Activated T-cell treated with anti-CD3 and anti-CD28 coated beads for 24 hours (primary cell): ENCODE data around the gene MYO19.
A peak's percentile ranks its signal among the peaks of the same experiment; 100 is the strongest.
"Not testable (repeated sequence)": the region's sequence is repeated elsewhere in the genome, so short reads cannot be mapped to it uniquely, and the experiment has no call there.

Source experiments
- DNase-seq: peaks from one replicate; pipeline ENCODE4 v3.0.0-alpha.2; 2020; ENCODE audit warnings: low read depth

Gene MYO19

DNA sequence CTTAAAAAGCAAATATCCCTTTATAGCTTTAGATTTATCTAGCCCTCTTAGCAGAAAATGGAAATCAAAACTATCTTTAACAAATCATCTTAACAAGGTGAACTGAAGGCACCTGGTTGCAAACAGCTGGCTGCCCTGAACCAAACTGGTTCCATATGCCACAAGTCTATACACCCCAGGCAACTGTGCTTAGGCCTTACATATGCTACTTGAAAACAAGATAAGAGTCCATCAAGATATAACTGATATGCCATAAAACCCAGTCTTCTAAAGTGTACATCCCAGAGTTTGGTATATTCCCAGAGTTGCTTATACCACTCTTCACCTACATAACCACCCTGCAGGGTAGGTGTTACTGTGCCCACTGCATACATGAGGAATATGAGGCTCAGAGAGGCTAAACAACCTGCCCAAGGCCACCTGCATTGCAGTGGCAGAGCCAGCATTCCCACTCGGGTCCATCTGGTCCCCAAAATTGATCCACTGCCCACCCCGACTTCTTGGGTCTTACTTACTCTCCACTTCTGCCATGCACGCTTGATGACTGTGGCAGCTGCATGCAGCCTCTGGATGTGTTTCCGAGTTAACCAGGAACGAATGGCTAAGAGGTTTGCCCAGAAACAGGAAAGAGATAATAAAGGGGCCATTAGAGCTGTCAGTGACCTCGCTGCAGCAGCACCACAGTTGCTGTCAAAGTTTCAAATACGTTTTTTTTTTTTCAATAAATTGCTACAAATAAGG, 35.9 kb downstream of the MYO19 start:
- no peak for DNase-seq

DNA sequence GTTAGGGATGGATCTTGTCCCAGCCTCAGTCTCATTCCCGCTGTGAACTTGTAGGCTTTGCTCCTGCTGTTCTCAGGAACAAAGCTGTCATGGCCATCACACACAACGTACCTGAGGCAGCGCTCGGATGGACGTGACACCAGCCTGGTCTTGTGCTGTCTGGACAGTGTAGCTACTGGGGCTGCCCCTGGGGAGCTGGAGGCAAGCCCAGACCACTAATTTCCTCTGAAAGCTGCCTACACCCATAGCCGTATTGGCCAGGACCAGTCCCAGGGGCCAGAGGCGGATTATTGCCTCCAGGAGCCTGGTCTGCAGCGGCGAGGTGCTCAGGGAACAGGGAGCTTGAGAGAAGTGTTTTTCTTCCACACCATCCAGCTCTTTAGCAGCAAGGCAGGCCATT, 36.5 kb downstream of the MYO19 start:
- no peak for DNase-seq

DNA sequence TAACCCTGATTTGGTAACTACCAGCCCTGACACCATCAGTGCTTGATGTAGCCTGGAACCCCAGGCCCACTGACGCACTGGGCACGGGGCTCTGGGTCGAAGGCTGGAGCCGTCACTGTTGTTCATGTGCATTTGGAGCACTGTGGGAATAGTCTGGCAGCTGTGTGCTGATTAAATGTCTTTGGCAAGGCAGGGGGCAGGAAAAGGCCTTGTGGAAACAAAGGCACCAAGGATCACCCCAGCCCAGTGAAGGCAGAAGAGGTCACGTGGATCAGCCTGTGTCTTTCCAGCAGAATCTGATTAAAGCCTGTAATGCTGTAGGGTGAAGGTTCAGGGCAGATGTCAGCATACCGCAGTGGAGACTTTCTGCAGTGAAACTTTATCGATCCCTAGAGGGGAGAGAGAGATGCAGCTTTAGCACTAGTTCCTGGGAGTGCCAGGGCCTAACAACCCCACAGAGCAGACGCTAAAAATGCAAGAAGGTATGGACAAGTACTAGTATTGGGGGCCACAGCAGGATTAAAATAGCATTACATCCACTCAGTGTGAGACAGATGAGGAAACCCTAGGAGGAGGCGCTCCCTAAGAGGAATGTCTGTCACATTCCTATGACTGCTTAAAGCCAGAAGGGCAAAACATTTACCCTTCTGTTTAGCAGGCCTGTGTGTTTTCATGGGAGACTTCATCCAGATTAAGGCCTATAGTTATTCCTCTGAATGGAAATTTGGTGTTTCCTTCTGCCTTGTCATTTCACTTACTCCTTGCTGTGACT, 38.5 kb downstream of the MYO19 start:
- DNase-seq = no peak

DNA sequence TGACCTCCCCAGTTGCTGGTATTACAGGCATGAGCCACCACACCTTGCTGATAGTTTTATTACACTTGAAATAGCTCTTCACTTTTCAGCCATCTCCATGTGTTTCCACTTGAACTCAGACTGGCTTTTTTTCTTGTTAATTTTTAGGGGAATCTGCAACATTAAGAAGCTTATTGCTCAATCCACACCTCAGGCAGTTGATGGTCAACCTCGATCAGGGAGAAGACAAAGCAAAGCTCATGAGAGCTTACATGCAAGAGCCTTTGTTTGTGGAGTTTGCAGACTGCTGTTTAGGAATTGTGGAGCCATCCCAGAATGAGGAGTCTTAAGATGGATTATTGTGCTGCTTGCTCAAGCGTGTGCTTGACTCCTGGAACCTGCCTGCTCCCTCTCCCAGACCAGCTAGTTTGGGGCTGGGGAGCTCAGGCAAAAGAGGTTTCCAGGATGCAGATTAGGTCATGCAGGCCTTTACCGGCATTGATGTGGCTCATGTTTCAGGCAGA, 39.5 kb downstream of the MYO19 start:
- DNase-seq = no peak

DNA sequence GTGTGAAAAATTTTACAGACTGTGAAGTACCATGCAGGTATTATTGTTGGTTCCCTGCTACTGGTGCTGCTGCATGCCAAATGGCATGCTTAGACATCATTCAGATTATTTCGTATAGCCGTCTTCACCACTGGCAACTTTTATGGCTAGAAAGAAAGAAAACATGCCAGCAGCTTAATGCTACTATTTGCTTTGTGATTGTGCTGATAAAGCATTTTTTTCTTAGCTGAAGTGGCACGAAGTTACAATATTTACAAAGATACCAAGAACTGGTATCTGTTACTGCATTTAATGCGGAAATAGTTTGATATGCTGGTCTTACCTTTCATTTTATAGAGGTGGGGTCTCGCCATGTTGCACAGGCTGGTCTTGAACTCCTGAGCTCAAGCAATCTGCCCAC, 40.0 kb downstream of the MYO19 start:
- no peak for DNase-seq

DNA sequence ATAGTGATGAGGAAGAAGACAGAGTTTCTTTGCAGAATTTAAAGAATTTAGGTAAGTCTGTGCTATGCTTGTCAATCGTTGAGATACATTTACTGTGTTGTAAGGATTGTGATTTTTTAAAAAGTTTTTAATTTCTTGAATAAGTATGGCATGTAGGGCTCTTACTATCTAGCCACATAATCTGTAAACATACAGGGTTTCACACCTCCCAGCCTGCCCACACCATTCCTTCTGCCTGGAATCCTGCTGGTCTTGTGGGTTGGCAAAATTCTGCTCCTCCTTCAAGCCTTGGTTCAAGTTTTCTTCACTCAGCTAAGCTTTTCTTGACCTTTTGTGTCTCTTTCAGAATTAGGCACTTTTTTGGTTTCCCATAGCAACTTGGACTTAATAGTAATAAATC, 40.7 kb downstream of the MYO19 start:
- DNase-seq = no peak

DNA sequence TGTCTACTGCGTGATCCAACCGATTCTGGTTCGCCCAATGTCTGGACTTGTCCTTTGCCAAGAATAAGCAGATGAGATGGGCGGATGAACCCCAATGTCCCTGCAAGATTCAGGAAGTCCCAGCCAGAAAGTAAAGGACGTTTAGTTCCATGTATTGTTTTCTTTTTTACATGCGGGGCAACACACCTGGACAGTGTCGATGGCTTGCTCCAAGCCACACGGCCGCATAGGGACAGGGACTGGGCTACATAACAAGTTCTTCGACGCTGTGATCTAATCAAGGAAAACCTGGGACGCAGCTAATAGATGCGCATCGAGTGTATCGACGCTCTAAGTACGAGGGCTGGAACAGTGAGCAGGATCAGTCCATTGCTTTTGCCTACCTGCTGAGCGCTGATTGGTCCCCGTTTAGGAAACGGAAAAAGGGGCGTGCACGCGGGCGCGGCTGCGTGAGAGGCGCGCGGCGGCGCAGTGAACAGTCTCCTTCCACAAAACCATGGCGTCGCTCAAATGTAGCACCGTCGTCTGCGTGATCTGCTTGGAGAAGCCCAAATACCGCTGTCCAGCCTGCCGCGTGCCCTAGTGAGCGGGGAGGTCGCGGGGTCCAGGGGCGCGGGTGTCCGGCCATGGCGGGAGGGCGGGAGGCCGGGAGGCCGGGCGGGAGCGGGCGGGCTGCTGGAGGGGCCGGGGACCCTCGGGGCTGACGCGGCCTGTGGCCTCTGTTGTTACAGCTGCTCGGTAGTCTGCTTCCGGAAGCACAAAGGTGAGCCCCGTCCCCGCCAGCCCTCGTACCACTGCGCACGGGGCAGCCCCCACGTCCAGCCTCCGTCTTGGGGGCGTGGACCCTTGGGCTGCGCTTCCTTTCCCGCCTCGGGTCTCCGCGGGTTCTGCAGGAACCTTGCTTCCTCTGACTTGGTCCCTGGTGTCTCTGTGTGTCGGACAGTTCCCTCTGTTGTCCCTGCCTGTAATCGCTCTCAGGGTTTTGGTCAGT, 48.2 kb downstream of the MYO19 start, which contains the start of gene ZNHIT3:
Gene ZNHIT3, plus strand, starts transcription at position 478 of the 991 bp plus-strand sequence. Its CDS starts 19 bp downstream, at position 497.
- peak; percentile 87 for DNase-seq

DNA sequence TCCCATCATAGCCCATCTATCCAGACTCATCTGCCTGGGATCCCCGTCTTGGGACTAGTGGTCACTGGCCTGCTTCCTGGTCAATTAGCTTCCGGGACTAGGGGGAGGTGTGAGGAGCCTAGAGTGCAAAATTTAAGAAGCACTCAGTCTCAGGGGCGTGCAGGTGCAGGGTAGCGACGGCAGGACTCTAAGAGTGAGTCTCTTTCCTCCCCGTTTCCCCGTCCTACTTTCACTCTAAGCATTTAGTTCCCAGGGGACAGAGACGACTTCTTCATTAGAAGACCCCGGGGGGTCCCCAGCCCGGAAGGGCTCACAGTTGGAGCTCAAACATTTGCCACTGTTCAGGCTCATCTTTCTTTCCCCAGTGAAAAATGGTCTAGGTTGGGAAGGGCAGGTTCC, 48.9 kb downstream of the MYO19 start:
- no peak for DNase-seq

DNA sequence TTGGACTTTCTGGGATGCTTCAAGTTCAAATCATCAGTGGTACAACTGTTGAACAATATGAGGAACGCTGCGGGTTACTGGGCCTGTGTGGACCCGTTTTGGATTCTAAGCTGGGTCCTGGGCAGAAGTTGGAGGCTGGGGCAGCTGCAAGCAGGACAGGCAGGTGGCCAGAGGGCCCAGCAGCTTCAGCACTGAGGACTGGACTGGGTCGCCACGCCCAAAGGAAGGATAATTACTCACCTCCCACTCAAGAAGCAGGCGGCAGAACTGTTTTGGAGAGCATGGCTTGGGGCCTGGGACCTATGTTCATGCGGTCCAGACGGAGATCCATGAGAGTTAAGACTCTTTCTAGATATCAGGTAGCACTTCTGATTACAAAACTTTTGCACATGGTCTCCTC, 49.6 kb downstream of the MYO19 start:
- no peak for DNase-seq

DNA sequence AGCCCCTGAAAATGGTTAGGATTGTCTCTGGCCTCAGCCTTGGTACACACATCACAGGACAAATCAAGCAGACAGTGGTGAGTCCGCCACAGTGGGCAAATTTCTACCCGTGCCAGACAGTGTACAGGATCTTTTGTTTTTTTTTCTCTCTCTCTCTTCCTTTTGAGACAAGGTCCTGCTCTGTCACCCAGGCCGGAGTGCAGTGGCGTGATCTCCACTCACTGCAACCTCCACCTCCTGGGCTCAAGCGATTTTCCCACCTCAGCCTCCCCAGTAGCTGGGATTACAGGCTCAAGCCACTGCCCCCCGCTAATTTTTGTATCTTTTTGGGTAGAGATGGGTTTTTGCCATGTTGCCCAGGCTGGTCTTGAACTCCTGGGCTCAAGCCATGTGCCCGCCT, 50.6 kb downstream of the MYO19 start:
- not testable (repeated sequence) for DNase-seq

DNA sequence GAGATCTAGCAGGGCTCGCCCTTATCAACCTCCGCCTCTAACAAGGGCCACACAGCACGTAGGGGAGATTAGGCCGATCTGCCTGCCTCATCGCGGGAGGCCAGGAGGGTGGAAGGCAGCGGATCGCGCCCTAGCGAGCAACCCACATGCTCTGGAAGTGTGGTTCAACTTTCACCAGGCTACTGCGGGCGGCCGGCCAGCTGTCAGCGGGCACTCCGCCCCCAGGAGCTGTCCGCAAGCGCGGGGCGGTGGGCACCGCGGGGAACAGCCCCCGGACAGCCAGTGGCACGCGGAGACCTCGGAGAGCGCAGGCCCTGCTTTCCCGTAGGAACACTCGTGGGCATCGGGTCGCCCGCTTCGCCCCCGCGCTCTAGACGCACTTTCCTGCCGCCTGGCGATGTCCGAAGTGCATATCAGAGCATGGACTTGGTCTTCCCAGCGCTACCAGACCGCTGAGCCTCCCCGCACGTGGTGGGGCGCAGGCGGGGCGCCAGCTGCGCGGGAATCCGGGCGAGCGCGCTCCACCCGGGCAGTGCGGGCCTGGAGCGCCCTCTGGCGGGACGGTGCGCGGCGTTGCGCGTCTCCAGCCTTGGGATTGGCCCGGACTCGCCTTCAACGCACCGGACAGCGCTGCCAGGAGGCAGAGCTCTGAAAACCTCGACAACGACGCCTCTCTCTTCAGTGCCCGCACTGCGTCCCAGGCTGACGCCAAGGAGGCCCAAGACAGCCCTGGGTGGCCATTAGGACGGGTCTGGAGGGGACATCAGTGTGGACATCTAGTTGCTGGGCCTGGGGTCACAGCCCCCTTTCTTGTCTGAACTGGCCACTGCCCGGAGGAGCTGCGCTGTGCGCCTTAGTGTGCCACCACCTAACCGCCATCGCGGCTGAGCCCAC, 51.8 kb downstream of the MYO19 start:
- DNase-seq = peak; percentile 77

DNA sequence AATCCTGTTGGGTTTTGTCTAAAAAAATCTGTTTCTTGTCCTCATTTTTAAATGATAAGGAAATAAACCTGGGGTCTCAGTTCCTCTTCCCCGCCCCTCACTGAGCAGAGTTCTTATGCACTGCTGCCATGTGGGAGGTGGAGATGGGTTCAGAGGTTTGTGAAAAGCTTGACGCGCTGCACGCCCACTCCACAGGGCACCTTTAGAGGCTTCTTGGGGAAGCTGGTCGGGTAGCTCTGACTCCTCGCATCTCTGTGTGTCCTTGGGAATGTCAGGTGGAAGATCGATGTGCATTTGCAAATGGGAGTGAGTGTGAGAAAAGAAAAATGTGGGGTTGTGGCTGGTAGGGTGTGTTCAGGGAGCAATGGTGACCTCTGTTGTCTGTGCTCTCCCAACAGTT, 52.8 kb downstream of the MYO19 start:
- no peak for DNase-seq

DNA sequence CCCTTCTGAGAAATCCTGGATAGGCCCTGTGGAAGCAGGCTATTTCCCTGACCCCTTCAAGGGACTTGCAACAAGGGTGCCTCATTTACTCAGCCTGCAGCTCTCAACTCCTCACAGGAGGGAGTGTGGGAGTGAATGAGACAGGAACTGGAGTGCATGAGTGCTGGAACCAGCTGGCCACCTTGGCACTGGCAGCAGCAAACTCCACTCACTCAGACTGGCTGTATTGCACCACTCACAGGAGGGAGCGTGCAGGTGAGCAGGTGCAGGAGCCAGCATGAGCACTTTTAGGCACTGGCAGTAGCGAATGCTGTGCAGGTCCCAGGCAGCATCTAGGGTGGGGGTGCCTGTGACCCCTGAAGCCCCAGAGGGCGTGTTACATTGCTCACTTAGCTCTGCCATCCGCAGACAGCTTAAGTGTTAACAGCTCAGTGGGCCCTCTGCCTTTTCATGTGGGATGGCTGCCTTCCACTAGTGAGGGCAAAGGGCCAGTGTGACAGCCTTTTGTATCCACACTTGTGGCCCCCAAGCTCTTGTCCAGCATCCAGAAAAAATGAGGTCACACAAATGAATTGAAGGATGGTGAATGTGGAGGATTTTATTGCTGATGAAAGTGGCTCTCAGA, 59.2 kb downstream of the MYO19 start:
- DNase-seq = no peak

DNA sequence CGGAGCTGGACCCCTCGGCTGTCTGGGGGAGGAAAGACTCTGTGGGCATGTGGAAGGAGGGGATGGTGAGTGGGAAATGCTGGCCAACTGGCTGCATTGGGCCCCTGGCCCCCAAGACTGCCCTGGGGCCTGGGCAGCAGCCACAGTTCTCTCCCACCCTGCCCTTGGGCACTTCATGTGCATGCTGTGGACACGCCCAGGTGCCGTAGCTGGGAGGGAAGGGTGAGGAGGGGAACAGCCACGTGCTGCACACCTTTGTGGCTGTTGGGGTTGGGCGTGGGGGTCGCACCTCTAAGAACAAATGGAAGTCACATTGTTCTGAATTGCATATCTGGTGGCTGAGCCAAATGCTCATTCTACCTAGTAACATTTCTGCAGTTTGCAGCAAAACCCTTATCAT, 60.1 kb downstream of the MYO19 start:
- DNase-seq = no peak

DNA sequence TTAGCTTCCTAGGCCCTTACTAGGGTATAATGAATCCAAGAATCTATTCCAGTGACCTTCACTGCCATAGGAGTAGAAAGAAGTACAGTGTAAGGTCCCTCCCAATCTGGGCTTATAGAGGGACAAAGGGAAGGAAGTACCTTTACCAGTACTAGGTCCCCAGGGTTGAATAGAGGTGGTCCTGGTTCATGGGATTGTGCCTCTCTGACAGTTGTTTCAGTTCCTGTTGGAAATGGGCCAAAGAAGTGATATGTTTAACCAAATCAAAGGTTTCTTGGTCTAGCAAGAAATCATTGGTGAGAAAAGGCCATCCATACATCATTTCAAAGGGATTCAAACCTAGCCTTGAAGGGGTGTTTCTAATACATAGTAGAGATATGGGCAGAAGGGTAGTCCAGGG, 64.2 kb downstream of the MYO19 start:
- DNase-seq = no peak

DNA sequence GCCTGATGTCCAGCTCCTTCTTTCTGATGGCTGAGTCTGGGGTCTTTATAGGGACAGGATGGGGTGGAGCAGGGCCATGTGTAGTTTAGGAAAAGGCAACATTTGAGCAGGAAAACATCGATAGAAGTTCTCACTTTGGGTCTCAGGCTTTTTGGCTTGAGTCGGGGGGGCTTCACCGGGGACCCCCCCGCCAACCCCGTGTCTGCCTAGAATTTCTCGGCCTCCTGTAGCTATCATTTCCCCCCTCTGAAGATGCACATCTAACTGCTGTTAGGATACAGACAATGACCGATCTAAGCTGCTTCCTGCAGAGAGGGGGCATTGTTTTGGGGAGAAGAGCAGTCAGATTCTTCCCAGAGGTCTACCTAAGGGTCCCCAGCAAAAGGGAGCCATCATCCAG, 64.9 kb downstream of the MYO19 start:
- DNase-seq = no peak

DNA sequence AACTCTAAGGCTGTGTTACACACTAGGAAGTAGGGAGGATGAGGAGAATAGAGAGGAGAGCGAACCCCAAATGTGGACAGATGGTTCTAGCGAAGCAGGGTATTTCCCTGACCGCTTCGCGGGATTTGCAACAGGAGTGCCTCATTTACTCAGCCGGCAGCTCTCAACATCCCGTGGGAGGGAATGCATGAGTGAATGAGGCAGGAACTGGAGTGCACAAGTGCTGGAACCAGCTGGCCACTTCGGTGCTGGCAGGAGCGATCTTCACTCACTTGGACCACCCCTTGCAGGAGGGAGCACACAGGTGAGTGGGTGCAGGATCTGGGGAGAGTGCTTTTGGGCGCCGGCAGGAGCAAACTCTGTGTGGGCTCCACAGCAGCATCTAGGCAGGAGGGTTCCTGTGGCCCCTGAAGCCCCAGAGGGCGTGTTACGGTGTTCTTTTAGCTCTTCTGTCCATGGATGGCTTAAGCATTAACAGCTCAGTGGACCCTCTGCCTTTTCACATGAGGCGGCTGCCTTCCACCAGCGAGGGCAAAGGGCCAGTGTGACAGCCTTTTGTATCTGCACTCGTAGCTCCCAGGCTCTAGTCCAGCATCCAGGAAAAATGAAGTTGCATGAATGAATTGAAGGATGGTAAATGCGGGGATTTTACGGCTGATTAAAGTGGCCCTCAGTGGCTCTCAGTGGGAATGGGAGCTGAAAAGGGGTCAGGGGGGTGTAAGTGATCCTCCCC, 65.6 kb downstream of the MYO19 start:
- no peak for DNase-seq

DNA sequence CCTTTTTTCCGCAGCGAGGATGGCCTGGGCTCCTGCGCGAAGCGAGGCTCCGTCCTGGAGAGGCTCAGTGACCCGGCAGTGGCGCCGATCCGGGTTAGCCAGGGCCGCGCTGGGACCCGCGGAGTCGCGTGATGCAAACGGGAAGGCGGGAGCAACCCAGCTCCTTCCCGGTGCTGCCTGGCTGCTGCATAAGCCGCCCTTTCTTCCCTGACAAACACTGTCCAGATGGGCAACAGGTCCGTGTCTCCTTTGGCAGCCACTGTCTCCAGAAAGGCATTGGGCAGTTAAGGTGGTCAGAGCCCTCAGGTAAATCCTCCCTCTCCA, 69.9 kb downstream of the MYO19 start:
- DNase-seq = no peak

DNA sequence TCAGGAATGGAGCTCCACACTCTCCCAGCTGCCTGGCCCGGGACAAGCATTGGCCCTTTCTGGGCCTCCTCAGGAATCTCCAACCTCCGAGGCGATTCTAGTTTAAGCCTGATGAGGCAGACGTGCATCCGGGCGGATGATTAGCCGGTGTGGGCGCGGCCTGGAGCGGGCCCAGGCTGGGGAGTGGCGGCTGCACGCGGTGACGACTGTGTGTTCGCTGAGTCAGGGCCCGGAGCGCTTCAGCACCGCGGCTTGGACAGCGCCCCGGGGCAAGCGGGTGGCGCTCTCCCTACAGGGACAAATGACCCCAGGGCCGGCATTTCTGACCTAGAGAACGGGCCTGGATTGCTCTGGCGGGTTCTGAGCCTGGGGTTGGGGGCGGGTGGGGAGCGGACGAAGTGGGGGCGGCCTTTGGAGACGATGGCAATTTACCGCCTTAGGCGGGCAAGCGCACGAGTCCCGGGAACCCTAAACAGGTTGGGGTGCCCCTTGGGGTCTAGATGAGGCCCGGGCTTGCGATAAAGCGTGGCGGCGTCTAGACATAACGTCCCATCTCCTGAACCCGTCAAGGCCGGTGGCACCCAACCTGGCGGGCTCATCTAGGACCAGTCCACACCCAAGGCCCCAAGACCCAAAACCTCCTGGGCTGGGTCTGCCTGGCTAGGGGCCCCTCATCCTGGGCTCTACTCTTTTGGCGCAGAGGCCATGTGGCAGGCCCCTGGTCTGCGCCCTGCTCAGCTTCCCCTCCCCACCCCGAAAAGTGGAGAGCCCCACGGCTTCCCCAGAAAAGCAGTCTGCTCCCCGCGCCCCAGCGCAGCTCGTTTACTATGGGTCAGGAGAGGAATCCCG, 70.5 kb downstream of the MYO19 start:
- DNase-seq = peak; percentile 39
